ENCODE measurements around the gene PTPRN2.

PTPRN2 gene

DNA sequence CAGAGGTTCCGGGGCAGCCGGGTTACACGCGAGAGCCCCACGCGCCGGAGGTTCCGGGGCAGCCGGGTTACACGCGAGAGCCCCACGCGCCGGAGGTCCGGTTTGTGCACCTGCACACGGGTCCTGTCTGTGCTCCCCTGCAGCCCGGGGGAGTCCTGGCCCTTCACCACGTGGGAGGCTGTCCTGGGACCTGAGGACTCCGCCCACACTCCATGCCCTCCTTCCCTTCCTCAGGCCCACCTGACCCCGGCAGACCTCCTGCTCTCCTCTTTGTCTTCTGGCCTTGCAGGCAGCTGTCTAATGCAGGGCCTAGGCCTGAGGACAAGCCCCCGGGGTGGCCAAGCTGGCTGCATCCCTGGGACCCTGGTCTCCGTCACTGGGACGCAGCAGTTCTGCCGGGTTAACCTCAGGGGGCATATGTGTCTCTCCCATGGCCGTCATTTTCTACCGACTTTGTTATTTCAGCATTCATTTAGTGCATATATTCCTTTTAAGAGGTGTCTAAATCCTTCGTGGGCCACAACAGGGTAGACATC, 876.2 kb downstream of the PTPRN2 start:
- DNase-seq (ENCODE audit: low spot score), result peak; percentile 45
- Histone ChIP-seq H3K27ac (no peak overlapping the region), H3K4me3 (no peak overlapping the region)
- TF ChIP-seq, protein P1, sequence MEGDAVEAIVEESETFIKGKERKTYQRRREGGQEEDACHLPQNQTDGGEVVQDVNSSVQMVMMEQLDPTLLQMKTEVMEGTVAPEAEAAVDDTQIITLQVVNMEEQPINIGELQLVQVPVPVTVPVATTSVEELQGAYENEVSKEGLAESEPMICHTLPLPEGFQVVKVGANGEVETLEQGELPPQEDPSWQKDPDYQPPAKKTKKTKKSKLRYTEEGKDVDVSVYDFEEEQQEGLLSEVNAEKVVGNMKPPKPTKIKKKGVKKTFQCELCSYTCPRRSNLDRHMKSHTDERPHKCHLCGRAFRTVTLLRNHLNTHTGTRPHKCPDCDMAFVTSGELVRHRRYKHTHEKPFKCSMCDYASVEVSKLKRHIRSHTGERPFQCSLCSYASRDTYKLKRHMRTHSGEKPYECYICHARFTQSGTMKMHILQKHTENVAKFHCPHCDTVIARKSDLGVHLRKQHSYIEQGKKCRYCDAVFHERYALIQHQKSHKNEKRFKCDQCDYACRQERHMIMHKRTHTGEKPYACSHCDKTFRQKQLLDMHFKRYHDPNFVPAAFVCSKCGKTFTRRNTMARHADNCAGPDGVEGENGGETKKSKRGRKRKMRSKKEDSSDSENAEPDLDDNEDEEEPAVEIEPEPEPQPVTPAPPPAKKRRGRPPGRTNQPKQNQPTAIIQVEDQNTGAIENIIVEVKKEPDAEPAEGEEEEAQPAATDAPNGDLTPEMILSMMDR (IDR thresholded peaks at IDR 0.05), result no peak

DNA sequence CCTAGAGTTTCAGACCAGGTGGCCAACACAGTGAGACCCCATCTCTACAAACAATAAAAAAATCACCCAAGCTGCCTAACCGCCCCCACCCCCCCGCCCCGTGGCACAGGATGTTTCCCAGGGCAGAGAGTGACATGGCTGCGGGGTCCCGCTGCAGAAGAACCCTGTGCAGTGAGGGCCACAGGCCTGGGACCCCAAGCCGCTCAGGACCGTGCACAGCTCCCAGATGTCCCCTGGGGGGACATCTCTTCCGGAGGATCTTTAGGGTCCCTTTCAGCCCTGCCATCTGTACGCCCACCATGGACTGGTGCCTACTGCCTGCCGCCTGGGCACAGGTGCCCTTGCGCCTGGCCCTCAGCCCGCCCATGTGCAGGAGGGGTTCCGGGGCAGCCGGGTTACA, 877.2 kb downstream of the PTPRN2 start:
- TF ChIP-seq, protein P1 (IDR thresholded peaks at IDR 0.05), result no peak
- no peak overlapping the region for H3K4me3 ChIP-seq
- H3K27ac ChIP-seq, result no peak overlapping the region
- peak; percentile 46 for DNase-seq (ENCODE audit: low spot score)

DNA sequence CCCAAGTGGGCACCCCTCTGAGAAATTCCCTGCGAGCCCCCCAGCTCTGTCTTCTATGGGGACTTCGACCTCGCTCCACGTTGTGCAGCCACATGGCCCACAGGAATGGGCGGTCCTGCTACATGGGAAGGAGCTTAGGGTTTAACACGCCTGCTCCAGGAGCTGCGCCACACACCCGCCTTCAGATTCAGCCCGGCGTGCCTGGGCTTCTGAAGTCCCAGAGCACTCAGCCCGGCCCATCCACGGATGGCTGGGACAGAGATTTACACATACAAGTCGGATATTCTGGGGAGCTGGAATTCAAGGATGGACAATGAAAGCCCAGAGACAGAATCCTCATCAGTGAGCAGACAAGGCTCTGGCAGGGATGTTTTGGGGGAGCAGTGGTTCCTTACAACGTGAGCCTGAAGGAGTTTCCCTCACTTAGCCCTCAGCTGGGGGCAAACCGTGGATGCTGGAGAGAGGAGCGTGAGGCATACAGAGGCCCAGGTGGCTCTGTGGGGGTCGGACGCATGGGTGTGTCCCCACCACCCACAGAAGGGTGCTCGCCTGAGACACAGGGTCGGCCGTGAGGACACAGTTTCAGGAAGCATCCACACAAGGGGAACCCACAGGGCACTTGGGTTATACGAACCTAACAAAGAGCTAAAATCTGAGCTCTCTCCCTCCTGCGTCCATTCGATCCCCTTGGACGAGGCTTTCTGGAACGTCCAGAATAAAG, 877.9 kb downstream of the PTPRN2 start:
- TF ChIP-seq, protein P1 (IDR thresholded peaks at IDR 0.05), result no peak
- Histone ChIP-seq H3K27ac (no peak overlapping the region), H3K4me3 (no peak overlapping the region)
- peak; percentile 59 for DNase-seq (ENCODE audit: low spot score)

DNA sequence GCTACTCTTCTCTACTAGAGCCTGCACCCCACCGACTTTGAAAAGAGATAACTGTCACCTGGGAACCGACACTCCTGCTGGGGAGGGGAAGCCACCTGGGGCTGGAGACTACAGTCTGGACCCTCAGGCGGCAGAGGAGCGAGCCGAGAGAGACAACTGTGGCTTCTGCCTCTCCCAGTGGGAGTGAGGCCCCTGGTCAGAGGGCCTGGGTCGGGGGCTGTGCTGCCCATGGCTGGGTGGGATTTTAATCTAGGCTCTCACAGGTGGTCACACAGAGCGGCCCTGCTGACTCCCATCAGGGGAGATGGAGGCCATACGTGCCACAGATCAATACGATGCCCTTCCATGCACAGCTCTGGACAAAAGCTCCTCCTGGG, 878.7 kb downstream of the PTPRN2 start:
- Histone ChIP-seq H3K27ac (no peak overlapping the region), H3K4me3 (no peak overlapping the region)
- TF ChIP-seq, protein P1 (IDR thresholded peaks at IDR 0.05), result no peak
- peak; percentile 49 for DNase-seq (ENCODE audit: low spot score)

DNA sequence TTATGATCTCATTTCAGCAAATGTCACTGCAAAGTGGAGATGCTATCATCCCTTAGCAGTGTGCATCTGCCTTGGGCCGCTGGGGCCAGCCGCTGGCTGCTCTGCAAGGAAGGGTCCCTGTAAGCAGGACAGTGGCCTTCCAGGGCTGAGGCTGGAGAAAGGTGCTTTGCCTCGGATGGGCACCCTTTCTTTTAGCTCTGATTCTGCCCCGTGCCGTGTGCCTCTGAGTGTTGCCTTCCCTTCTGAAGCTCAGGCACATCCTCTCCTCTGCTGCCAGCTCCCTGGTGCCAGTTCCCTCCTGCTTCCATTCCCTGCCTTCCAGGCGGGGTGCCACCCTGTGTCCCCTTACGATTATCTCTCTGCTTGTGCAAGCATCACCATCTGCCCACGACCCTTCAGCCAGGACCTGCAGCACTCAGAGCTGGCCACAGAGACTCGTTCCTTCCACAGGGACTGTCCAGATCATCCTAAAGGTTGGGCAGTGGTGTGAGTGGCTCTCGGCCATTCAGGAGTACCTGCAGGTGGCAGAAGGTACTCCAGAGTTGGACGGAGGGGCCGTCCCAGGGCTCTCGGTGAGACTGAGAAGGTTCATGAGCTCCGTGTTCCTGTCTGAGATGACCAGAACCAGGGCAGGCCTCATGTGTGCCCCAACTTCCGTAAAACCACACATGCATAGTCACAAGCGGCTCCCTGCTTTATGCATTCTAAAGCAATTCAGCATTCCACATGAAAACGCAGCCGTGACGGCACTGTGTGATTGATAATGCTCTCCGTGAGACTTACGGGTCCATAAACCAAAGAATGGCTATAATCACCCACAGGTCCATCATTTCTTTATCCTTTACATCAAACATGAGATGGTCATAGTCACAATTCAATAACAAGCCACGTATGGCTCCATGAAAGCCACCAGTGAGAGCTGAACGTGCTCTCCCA, 879.4 kb downstream of the PTPRN2 start:
- peak; percentile 43 for DNase-seq (ENCODE audit: low spot score)
- Histone ChIP-seq H3K4me3 (no peak overlapping the region), H3K27ac (no peak overlapping the region)
- TF ChIP-seq, protein P1 (IDR thresholded peaks at IDR 0.05), result no peak

DNA sequence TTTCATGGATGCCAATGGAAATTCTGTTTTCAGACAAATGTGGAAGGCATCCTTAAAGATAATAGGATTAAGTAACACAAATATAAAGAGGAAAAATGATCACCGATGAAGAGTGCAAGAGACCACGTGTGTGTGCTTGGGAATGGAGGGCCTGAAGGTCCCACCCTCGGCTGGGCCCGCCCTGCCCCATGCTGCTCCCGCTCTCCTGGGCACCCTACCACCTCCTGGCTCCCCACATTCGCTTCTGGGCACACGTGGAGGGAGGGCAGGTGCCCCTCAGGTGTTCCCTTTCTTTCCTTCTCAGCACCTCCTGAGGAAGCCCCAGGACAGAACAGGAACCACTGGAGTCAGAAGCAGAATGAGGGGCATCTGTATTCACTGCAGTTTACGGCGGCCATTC, 883.3 kb downstream of the PTPRN2 start:
- Histone ChIP-seq H3K4me3 (no peak overlapping the region), H3K27ac (no peak overlapping the region)
- DNase-seq (ENCODE audit: low spot score), result no peak
- TF ChIP-seq, protein P1 (IDR thresholded peaks at IDR 0.05), result no peak
